GM23338 (cell line): ENCODE data around the gene ZNF787. TPM values are rescaled to one million over a fixed set of nuclear protein-coding genes. Genes with fewer than 3 reads are reported as not detected.

Source experiments
- ATAC-seq: fragments of 200-7000 bp; cut with Tn5 transposase; 3 replicates; pipeline ENCODE4 v1.9.1; 2020
- DNase-seq: peaks from one replicate; pipeline ENCODE4 v3.0.0-alpha.2; 2015; ENCODE audit warnings: low spot score
- H2AFZ ChIP-seq: fragments of 200-600 bp; sonication (generic); 2 replicates; pipeline ENCODE4 v1.8.0; 2016; ENCODE audit warnings: antibody characterized with exemption, mild to moderate bottlenecking, moderate library complexity
- H3F3A ChIP-seq: fragments of 200-600 bp; sonication (generic); replicated peaks from 2 replicates; pipeline ENCODE4 v1.8.0; 2017; ENCODE audit warnings: antibody characterized with exemption, mixed run types, low read depth
- H3K27ac ChIP-seq: fragments of 200-600 bp; sonication (generic); 2 replicates; pipeline ENCODE4 v1.6.1; 2016; ENCODE audit warnings: low read depth
- H3K27me3 ChIP-seq: fragments of 200-600 bp; sonication (generic); 2 replicates; pipeline ENCODE4 v1.8.0; 2016; ENCODE audit warnings: mild to moderate bottlenecking, mixed run types, moderate library complexity; ENCODE audit not compliant: insufficient read depth
- H3K36me3 ChIP-seq: fragments of 200-600 bp; sonication (generic); 2 replicates; pipeline ENCODE4 v1.8.0; 2016; ENCODE audit warnings: mild to moderate bottlenecking; ENCODE audit not compliant: insufficient read depth
- H3K4me1 ChIP-seq: fragments of 200-600 bp; sonication (generic); 2 replicates; pipeline ENCODE4 v1.8.0; 2016; ENCODE audit warnings: mild to moderate bottlenecking, moderate library complexity; ENCODE audit not compliant: insufficient read depth
- H3K4me2 ChIP-seq: fragments of 200-600 bp; sonication (generic); 2 replicates; pipeline ENCODE4 v1.7.1; 2017; ENCODE audit warnings: mixed run types
- H3K4me3 ChIP-seq: fragments of 200-600 bp; sonication (generic); 2 replicates; pipeline ENCODE4 v1.6.1; 2016; ENCODE audit warnings: mixed run types
- H3K79me2 ChIP-seq: fragments of 200-600 bp; sonication (generic); replicated peaks from 2 replicates; pipeline ENCODE4 v1.8.0; 2017; ENCODE audit warnings: mild to moderate bottlenecking; ENCODE audit not compliant: insufficient read depth
- H3K9me2 ChIP-seq: fragments of 200-600 bp; sonication (generic); 2 replicates; pipeline ENCODE4 v1.8.0; 2017; ENCODE audit not compliant: insufficient read depth
- H4K20me1 ChIP-seq: fragments of 200-600 bp; sonication (generic); replicated peaks from 2 replicates; pipeline ENCODE4 v1.8.0; 2017; ENCODE audit warnings: mild to moderate bottlenecking; ENCODE audit not compliant: insufficient read depth
- H3K27ac Mint-ChIP-seq: 2 replicates; pipeline ENCODE4 v1.8.0; 2020; ENCODE audit warnings: inconsistent platforms, mild to moderate bottlenecking, moderate library complexity, mixed read lengths
- H3K27me3 Mint-ChIP-seq: 3 replicates; pipeline ENCODE4 v1.8.0; 2022; ENCODE audit warnings: low read depth, mild to moderate bottlenecking, moderate library complexity, mixed read lengths, inconsistent platforms; ENCODE audit not compliant: insufficient read depth, poor library complexity
- H3K36me3 Mint-ChIP-seq: 3 replicates; pipeline ENCODE4 v1.8.0; 2021; ENCODE audit warnings: low read depth, mild to moderate bottlenecking, inconsistent platforms, moderate library complexity, mixed read lengths
- H3K4me1 Mint-ChIP-seq: 3 replicates; pipeline ENCODE4 v1.8.0; 2020; ENCODE audit warnings: mild to moderate bottlenecking, inconsistent platforms, mixed read lengths
- H3K4me3 Mint-ChIP-seq: 3 replicates; pipeline ENCODE4 v1.8.0; 2021; ENCODE audit warnings: moderate library complexity, mild to moderate bottlenecking, inconsistent platforms, mixed read lengths
- H3K9me3 Mint-ChIP-seq: 3 replicates; pipeline ENCODE4 v1.8.0; 2020; ENCODE audit warnings: moderate library complexity, mild to moderate bottlenecking, inconsistent platforms, mixed read lengths
- CREB1 ChIP-seq: fragments of 250-450 bp; sonication (Bioruptor Pico); IDR thresholded peaks from 2 replicates; pipeline ENCODE4 v1.5.0; 2020; ENCODE audit warnings: low read depth, mild to moderate bottlenecking, moderate library complexity
- CTCF ChIP-seq, 2 experiments: fragments of 200-600 bp in 1 of 2; sonication (generic) in 1 of 2; conservative IDR thresholded peaks; 2 replicates each; pipeline versions ENCODE4 v1.5.1 to v1.6.1; 2016 to 2017; ENCODE audit warnings: antibody characterized with exemption in 2 of 2, low read depth in 2 of 2, mild to moderate bottlenecking in 2 of 2, moderate library complexity in 1 of 2
- ETS1 ChIP-seq: IDR thresholded peaks from 2 replicates; pipeline ENCODE4 v1.6.1; 2016; ENCODE audit warnings: antibody characterized with exemption
- EZH2 ChIP-seq: fragments of 200-600 bp; sonication (generic); IDR thresholded peaks from one replicate; pipeline ENCODE4 v1.8.0; 2017; ENCODE audit warnings: antibody characterized with exemption, mild to moderate bottlenecking, low read depth; ENCODE audit not compliant: unreplicated experiment
- EZH2phosphoT487 ChIP-seq: fragments of 200-600 bp; sonication (generic); IDR thresholded peaks from one replicate; pipeline ENCODE4 v1.8.1; 2018; ENCODE audit warnings: antibody characterized with exemption; ENCODE audit not compliant: unreplicated experiment
- JUNB ChIP-seq: IDR thresholded peaks from one replicate; pipeline ENCODE4 v1.6.1; 2016; ENCODE audit warnings: antibody characterized with exemption; ENCODE audit not compliant: unreplicated experiment
- NANOG ChIP-seq: IDR thresholded peaks from 2 replicates; pipeline ENCODE4 v1.6.1; 2016; ENCODE audit warnings: antibody characterized with exemption, borderline replicate concordance
- POLR2AphosphoS5 ChIP-seq: IDR thresholded peaks from 2 replicates; pipeline ENCODE4 v1.6.1; 2016; ENCODE audit warnings: antibody characterized with exemption, low read depth
- REST ChIP-seq: IDR thresholded peaks from one replicate; pipeline ENCODE4 v1.6.1; 2018; ENCODE audit warnings: antibody characterized with exemption; ENCODE audit not compliant: unreplicated experiment
- STAT1 ChIP-seq: IDR thresholded peaks from one replicate; pipeline ENCODE4 v1.6.1; 2016; ENCODE audit warnings: antibody characterized with exemption; ENCODE audit not compliant: unreplicated experiment
- ZNF114 ChIP-seq: fragments of 250-450 bp; sonication (Bioruptor Pico); IDR thresholded peaks from 2 replicates; pipeline ENCODE4 v1.5.0; 2020; ENCODE audit warnings: mild to moderate bottlenecking, moderate library complexity
- ZNF331 ChIP-seq: fragments of 250-450 bp; sonication (Bioruptor Pico); IDR thresholded peaks from 2 replicates; pipeline ENCODE4 v1.5.0; 2020; ENCODE audit warnings: low read depth, mild to moderate bottlenecking, moderate library complexity
- ZNF462 ChIP-seq: fragments of 250-450 bp; sonication (Bioruptor Pico); IDR thresholded peaks from 2 replicates; pipeline ENCODE4 v1.5.0; 2020; ENCODE audit warnings: mild to moderate bottlenecking, moderate library complexity
- polyA plus RNA-seq: library from polyadenylated mRNA; unstranded; fragments of >200 nt; fragmentation: Nextera tagmentation; extraction: Ambion mirVana; gene quantifications from 2 replicates; pipeline ENCODE4 v1.2.1, GENCODE V29; 2016
- total RNA-seq: library from RNA; depleted of rRNA; stranded (reverse); fragments of >200 nt; shearing (Covaris generic); gene quantifications from 2 replicates; pipeline ENCODE4 v1.2.3, GENCODE V29; 2014

ZNF787 gene
- total and polyA plus RNA-seq, 2 experiments from 2014 or later, result 12.5 to 44.6 TPM

- 0 out of 2 replicates have a peak, but pooled peaks cover 3% of the 10 kb centered on the region for H3F3A ChIP-seq
Observed at GRCh38 chr19:56145698-56146097, 24.6 kb upstream of the ZNF787 start.

More at GRCh38 chr19:56145698-56146097, 24.6 kb upstream of the ZNF787 start:
- no peaks in the 10 kb centered on the region for H3K9me2 ChIP-seq
- H3K27ac Mint-ChIP-seq, result no peak overlapping the region
- peaks cover 17% of the 10 kb centered on the region for H3K4me1 Mint-ChIP-seq
- DNase-seq (no peak), ATAC-seq (no peak)
- no peaks in the 10 kb centered on the region for H3K27me3 ChIP-seq
- no peak overlapping the region for H3K4me2 ChIP-seq
- peaks cover 51% of the 10 kb centered on the region for H3K79me2 ChIP-seq
- no peak overlapping the region for H3K27ac ChIP-seq
- H3K36me3 Mint-ChIP-seq, result peaks cover 33% of the 10 kb centered on the region
- H4K20me1 ChIP-seq, result peaks cover 7% of the 10 kb centered on the region; the same call in 1 of the 2 replicates
- TF ChIP-seq CREB1 (CRISPR knock-in tag) (no peak), ETS1 (no peak), JUNB (no peak), STAT1 (no peak), ZNF114 (CRISPR knock-in tag) (no peak), CTCF (conservative IDR thresholded peaks at IDR 0.05; ENCODE audit: low read depth in 2 of 2) (no peak), REST (no peak), POLR2AphosphoS5 (no peak), ZNF462 (no peak), ZNF331 (CRISPR knock-in tag) (no peak), EZH2 (no peak), EZH2phosphoT487 (no peak), NANOG (no peak)
- H2AFZ ChIP-seq, result no peak overlapping the region
- H3K4me3 ChIP-seq, result no peak overlapping the region
- peaks cover 5% of the 10 kb centered on the region; the same call in 2 of the 3 replicates for H3K9me3 Mint-ChIP-seq
- no peak overlapping the region for H3K4me3 Mint-ChIP-seq
- peaks cover 7% of the 10 kb centered on the region for H3K4me1 ChIP-seq
- H3K27me3 Mint-ChIP-seq, result peaks cover 9% of the 10 kb centered on the region
- H3K36me3 ChIP-seq, result no peaks in the 10 kb centered on the region; the same call in 1 of the 2 replicates
